ENCODE data around the gene RYK. TPM values are rescaled to one million over a fixed set of nuclear protein-coding genes. Genes with fewer than 3 reads are reported as not detected.
"Not testable (repeated sequence)": the region's sequence is repeated elsewhere in the genome, so short reads cannot be mapped to it uniquely, and the experiment has no call there.

RYK gene
- total RNA-seq (2014; rRNA removed; shearing (Covaris generic); ENCODE audit: low replicate concordance): 107 and 128 TPM in 2 replicates

DNA sequence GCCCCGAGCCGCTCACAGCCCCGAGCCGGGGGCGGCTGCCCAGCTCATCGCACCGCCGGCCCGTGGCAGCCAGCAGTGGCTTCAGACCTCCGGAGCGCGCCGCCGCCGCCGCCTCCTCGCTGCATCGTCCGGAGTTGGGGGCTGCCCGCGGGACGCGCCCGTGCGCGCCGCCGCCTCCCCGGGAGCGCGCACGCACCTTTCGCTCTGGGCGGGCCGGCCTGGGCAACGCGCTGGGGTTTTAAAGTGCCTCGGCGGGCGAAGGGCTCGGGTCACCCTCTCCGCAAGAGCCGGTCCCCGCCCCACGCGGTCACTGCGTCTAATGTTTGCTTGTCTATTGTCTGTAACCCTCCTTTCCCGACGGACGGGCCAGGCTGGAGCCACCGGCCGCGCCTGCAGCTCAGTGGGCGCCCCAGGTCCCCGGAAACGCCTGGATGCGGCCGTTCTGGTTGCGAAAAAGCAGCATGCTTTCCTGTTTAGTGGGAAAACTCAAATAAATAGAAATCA is at the start of gene RYK:
Gene RYK, minus strand, starts transcription at position 143 of the 504 bp plus-strand sequence. CDS start 205 bp downstream, outside the sequence.
- no peaks in the 10 kb centered on the region; the same call in 1 of the 2 replicates for H3K27me3 ChIP-seq
- peaks cover 1% of the 10 kb centered on the region for H3K36me3 ChIP-seq
- peak; percentile 85 for DNase-seq
- H3K9me3 ChIP-seq: no peaks in the 10 kb centered on the region
- H3K4me3 ChIP-seq: peak within 1 kb of the TSS; percentile 89

DNA sequence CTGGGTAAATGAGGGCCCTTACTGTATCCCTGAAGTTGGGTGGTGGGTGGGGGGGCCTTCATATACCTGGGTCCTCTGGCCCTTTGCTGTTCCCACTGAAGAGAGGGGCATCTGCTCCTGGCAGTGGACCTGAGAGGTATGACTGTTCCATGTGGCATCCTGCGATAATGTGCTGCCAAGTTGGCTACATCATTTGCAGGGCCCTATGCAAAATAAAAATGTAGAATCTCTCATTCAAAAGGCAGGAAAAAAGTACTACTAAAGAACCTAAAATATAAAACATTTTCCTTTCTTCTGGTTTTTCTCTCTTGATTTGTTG is 49.2 kb upstream of the RYK start:
- Histone ChIP-seq H3K27me3 (no peaks in the 10 kb centered on the region), H3K4me3 (no peak overlapping the region), H3K9me3 (no peaks in the 10 kb centered on the region), H3K36me3 (no peaks in the 10 kb centered on the region)
- peak; percentile 56 for DNase-seq

DNA sequence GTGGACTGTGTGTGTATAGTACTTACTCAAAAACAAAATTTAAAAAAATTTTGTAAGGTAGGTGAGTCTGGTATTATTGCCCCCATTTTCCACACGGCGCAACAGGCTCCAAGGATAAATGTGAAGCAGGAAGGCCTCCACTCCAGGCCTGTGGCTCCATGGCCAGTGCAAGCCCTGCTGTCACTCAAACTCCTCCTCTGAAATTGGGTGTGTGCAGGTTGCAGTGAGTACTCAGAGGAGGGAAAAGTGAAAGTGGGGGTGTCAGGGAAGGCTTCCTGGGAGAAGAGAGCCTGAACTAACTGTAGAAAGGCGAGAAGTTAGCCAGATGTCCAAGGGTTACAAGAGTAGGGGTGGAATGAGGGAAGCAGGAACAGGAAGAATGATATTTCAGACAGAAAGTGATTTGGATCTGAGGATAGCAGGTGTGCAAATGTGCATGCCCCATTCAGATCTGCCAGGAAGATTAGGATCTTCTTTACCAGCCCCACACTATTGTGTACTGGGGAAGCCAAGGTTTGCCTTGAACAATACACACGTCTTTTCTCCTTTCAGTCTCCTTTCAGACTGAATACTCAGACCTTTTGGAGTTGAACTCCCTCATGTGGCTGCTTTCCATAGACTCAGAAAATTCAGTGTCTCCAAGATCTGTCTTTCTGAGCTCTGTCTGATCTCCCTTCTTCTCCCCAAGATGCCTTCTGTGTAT is 48.7 kb upstream of the RYK start:
- Histone ChIP-seq H3K9me3 (no peaks in the 10 kb centered on the region), H3K27me3 (no peaks in the 10 kb centered on the region), H3K36me3 (no peaks in the 10 kb centered on the region), H3K4me3 (no peak overlapping the region)
- DNase-seq: no peak

DNA sequence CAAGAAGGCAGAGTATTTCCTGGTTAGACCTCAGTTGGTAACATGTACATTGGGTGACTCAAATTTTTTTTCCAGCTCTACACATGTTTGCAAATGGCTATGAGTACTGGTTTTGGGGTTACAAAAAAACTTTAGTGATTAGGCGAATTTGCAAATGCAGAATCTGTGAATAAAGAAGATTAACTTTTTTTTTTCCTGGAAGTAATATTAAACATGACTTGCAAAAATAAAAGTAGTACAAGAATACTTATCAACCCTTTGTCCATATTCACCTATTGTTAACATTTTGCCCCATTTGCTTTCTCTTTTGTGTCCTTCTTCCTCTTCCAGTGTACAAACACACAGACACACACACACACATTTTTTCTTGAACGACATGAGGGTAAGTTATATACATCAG is 47.6 kb upstream of the RYK start:
- Histone ChIP-seq H3K27me3 (no peaks in the 10 kb centered on the region), H3K36me3 (no peaks in the 10 kb centered on the region), H3K4me3 (no peak overlapping the region), H3K9me3 (no peaks in the 10 kb centered on the region)
- no peak for DNase-seq

DNA sequence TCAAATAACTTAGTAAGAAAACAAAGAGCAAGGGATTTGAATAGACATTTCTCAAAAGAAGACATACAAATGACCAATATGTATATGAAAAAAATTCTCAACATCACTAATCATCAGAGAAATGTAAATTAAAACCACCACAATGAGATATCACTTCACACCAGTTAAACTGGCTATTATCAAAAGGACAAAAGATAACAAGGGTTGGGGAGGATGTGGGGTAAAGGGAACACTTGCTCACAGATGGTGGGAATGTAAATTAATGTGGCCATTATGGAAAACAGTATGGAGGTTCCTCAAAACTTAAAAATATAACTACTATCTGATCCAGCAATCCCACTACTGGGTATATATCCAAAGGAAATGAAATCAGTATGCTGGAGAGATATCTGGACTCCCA is 46.0 kb upstream of the RYK start:
- no peaks in the 10 kb centered on the region for H3K9me3 ChIP-seq
- H3K27me3 ChIP-seq: no peaks in the 10 kb centered on the region
- H3K4me3 ChIP-seq: no peak overlapping the region
- no peak for DNase-seq
- no peaks in the 10 kb centered on the region for H3K36me3 ChIP-seq

DNA sequence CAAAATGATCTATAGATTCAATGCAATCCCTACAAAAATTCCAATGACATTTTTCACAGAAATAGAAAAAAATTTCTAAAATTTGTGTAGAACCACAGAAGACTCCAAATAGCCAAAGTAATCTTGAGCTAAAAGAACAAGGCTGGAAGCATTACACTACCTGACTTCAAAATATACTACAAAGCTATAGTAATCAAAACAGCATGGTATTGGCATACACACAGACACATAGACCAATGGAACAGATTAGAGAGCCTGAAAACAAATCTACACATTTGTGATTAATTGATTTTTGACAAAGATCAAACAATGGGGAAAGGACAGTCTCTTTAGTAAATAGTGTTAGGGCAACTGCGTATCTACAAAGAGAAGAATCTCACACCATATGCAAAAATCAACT is 45.3 kb upstream of the RYK start:
- Histone ChIP-seq H3K27me3 (no peaks in the 10 kb centered on the region), H3K9me3 (no peaks in the 10 kb centered on the region)

DNA sequence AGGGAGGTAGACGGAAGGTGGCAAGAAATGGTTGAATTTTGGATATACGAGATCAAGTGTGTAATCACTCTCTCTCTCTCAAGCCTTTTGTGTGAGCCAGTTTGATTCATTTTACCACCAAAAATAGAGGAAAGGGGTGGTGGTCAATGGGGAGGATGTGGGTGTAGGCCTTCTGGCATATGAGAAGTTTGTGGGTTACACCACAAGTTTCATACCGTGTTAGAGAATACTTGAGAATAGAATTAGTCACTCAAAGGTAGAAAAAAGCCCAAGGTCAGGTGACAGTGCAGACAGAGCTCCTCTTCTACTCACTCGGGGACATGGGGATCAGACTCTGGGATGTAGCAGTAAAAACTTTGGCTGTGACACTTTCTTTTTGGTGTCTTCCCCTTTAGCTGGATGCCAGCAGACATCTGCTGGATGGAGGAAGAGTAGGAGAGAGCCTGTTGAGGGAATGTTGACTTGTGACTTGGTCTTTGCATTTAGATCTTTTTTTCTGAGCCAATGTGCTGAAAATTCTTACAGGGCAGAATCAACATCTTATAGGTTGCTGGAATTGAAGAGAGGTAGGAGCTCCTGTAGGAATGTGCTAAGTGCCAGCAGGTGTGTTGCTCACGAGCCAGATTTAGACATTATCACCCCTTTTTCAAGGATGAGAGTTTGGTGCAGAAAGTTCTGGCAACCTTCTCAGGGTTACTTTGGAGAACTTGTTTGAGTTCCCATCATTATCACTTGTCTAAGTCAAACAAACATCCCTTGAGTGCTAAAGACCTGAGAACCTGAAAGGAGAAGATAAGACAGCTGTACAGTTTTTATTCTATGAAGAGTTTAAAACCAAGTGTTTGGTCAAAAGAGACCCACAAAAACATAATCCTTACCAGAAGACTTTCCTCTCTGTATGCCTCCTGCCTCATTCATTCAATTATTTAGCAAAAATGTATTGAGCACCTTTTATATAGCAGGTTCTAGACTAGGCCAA is 43.9 kb upstream of the RYK start:
- H3K27me3 ChIP-seq: no peaks in the 10 kb centered on the region
- no peaks in the 10 kb centered on the region for H3K36me3 ChIP-seq
- no peak for DNase-seq
- no peaks in the 10 kb centered on the region for H3K9me3 ChIP-seq
- H3K4me3 ChIP-seq: no peak overlapping the region

More for the DNA sequence above, 45.3 kb upstream of the RYK start:
- Histone ChIP-seq H3K4me3 (no peak overlapping the region), H3K36me3 (no peaks in the 10 kb centered on the region)
- DNase-seq: no peak

DNA sequence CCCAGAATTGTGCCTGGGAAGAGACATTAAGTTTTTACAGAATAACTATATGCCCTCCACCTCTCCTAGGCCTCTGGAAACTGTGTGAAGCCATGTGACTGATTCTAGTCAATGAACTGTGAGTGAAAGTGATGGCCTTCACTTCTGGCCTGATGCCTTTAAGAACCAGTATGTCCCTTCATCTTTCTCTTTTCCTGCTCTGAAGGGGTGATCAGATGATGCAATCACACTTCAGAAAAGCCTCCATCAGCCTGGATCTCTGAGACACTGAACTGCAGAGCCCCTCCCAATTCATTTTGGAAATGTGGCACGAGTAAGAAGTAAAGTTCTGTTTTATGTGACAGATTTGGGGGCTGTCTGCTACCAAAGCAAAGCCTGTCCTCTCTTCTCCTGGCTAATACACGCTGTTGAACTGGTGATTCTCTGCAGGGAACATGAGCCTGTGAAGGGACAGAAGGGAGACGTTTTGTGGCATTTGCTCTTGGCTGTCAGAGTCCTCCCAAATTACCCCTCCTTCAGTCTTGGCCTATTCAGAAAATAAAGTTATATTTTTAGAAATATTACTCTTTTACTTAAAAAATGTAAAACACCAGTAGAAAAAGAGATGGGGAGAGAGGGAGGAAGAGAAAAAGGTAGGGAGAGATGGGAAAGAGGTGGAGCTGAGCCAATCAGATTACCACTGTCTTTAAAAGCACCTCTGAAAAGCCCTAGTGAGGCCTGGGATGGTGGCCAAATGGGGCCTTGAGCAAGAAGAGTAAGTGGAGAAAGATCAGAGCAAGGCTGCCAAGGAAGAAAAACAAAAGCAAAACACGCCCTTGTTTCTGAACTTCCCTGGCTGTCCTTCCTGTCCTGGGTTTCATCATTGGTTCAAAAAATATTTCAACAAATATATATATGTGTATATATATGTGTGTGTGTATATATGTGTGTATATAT is 40.9 kb upstream of the RYK start:
- H3K36me3 ChIP-seq: no peaks in the 10 kb centered on the region
- no peak overlapping the region for H3K4me3 ChIP-seq
- H3K27me3 ChIP-seq: no peaks in the 10 kb centered on the region
- H3K9me3 ChIP-seq: no peaks in the 10 kb centered on the region
- DNase-seq: peak; percentile 91

DNA sequence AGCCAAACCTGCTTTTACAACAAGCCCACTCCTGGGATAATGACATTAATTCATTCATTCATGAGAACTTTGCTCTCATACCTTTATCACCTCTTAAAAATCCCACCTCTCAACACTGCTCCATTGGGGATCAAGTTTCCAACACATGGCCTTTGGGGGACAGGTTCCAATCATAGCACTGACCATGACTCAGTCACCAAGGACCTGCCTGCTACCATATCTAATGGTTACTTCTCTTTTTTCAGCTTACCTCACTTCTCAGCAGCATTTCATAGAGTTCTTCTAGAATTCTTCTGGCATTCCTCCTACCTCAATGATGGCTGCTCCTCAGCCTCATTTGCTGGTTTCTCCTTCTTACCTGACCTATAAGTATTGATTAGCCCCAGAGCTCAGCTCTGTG is 36.9 kb upstream of the RYK start:
- no peaks in the 10 kb centered on the region for H3K27me3 ChIP-seq
- DNase-seq: no peak
- H3K4me3 ChIP-seq: no peak overlapping the region

DNA sequence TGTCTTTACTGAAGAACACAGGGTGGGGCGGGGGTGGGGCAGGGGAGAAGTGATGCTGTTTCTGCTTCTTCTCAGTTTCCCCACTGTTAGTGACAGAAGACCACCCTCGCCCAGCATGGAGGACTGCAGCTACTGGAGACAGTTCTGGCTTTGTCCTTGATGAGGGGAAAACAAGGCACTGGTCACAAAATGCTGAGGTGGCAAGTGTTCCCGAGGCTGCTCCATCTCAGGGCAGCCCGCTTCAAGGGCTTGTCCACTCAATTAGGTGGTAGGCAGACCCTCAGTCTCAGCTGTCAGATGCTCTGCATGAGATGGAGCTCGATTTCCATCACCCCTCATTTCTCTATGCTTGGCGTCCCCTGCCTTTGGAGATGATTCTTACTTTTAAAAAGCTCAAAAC is 33.8 kb upstream of the RYK start:
- no peaks in the 10 kb centered on the region for H3K9me3 ChIP-seq
- H3K4me3 ChIP-seq: no peak overlapping the region
- DNase-seq: no peak

More for the DNA sequence above, 36.9 kb upstream of the RYK start:
- H3K9me3 ChIP-seq: no peaks in the 10 kb centered on the region
- no peaks in the 10 kb centered on the region for H3K36me3 ChIP-seq

DNA sequence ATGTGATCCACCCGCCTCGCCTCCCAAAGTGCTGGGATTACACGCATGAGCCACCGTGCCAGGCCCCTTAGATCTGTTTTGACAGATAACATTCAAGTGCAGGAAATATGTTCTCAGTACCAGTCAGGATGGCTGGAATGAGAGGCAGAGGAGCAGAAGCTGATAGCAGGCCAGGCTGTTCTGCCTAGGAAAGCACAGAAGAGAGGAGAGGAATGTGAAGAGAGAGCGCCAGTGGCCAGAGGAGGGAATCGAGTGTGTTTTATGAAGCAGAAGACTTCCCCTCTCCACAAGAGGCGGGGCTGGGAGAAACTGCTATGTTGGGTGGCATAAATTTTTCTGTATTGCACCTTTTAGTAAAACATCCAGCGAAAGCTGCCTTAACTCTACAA is 32.0 kb upstream of the RYK start:
- H3K9me3 ChIP-seq: no peaks in the 10 kb centered on the region
- no peaks in the 10 kb centered on the region for H3K27me3 ChIP-seq
- no peaks in the 10 kb centered on the region for H3K36me3 ChIP-seq
- DNase-seq: no peak
- no peak overlapping the region for H3K4me3 ChIP-seq

More for the DNA sequence above, 33.8 kb upstream of the RYK start:
- H3K27me3 ChIP-seq: no peaks in the 10 kb centered on the region
- H3K36me3 ChIP-seq: no peaks in the 10 kb centered on the region

DNA sequence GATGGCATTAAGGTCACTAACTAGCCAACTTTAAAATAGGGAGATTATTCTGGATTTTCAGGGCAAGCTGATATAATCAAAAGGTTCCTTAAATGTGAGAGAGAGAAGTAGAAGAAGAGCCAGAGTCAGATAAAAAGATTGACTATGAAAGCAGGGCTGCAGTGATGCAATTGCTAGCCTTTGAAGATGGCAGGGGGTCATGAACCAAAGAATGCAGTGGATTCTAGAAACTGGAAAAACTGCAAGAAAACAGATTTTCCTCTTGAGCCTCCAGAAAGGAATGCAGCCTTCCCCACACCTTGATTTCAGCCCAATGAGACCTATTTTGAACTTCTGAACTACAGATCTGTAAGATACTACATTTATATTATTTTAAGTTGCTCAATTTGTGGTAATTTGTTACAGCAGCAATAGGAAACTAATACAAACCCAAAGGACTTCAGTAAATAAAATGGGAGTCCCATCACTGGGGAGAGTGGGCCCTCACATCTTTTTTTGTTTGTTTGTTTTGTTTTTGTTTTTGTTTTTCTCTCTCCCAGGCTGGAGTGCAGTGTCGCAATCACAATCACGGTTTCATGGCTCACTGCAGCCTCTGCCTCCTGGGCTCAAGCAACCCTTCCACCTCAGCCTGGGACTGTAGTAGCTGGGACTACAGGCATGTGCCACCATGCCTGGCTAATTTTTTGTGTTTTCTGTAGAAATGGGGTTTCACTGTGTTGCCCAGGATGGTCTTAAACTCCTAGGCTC is 31.4 kb upstream of the RYK start:
- H3K9me3 ChIP-seq: no peaks in the 10 kb centered on the region
- H3K36me3 ChIP-seq: no peaks in the 10 kb centered on the region
- H3K27me3 ChIP-seq: no peaks in the 10 kb centered on the region
- H3K4me3 ChIP-seq: no peak overlapping the region
- no peak for DNase-seq

DNA sequence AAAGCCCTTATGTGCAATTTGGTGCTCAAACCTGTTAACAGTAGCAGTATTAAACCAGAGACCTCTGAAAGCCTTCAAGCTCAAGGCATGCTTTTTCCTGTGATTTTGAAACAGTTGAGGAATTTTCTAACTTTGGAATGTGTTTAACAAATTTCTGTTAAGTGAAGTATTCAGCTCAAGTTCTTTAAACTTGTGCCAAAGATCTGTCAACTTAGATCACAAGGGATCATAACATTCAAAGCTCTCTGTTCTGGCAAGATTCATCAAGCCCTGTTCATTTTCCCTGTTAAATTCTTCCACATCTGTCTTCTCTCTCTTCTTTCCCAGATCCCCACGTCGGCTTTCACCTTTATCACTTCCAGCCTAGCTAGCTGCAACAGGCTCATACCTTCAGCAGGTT is 28.8 kb upstream of the RYK start:
- no peaks in the 10 kb centered on the region for H3K36me3 ChIP-seq
- H3K9me3 ChIP-seq: no peaks in the 10 kb centered on the region
- no peaks in the 10 kb centered on the region for H3K27me3 ChIP-seq
- DNase-seq: no peak
- no peak overlapping the region for H3K4me3 ChIP-seq

DNA sequence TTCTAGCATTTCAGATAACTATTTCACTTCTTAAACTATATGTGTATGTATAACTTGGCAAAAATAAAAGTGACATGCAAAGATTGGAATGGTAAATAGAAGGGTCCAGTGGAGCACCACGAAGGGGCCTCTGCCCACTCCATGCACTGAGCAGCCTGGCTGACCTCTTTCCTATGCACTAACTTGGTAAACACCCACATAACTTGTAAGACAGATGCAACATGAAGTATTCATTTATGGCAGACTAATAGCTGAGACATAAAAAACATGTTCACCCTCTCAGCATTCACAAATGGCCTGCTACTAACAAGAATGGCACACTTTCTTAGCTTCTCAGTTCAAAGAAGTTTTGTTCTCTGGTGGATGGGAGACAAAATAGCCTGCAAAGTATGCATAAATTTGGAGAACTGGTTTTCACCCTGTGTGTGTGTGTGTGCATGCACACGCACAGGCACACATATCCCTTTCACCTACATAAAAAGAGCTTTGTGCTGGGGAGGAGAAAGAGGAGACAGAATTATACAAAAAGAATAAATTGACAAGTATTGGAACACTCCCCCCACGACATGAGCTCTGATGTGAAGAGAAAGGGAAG is 26.5 kb upstream of the RYK start:
- no peak for DNase-seq
- no peaks in the 10 kb centered on the region for H3K36me3 ChIP-seq

DNA sequence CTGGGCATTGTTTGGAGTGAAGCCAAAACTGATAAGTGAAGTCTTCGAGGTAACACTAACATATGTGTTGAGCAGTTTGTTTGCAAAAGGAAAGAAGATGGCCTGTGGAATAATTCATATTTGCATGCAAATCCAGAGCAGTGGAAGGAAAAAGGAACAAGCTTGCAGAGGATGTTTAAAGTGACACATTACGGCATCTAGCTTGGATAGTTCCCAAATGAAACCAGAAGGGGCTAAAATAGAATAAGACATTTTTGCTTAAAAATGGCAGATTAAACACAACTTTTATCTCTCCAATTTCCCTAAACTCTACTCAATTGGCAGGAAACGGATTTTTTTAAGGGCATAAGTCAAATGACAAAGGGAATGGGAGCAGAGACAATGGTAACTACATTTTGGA is 25.4 kb upstream of the RYK start:
- DNase-seq: no peak
- Histone ChIP-seq H3K4me3 (no peak overlapping the region), H3K9me3 (no peaks in the 10 kb centered on the region), H3K27me3 (no peaks in the 10 kb centered on the region), H3K36me3 (no peaks in the 10 kb centered on the region)

More for the DNA sequence above, 26.5 kb upstream of the RYK start:
- Histone ChIP-seq H3K27me3 (no peaks in the 10 kb centered on the region), H3K4me3 (no peak overlapping the region), H3K9me3 (no peaks in the 10 kb centered on the region)

DNA sequence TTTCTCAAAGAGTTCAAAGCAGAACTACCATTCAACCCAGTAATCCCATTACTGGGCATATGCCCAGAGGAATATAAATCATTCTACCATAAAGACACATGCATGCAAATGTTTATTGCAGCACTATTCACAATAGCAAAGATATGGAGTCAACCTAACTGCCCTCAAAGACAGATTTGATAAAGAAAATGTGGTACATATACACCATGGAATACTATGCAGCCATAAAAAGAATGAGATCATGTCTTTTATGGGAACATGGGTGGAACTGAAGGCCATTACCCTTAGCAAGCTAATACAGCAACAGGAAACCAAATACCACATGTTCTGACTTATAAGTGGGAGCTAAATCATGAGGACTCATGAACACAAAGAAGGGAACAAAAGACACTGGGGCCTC is 24.5 kb upstream of the RYK start:
- H3K36me3 ChIP-seq, H3K27me3 ChIP-seq, H3K9me3 ChIP-seq, DNase-seq, H3K4me3 ChIP-seq: not testable (repeated sequence)
